GM19351 (cell line): ENCODE data around the gene ANTXR1.
"Not testable (repeated sequence)": the region's sequence is repeated elsewhere in the genome, so short reads cannot be mapped to it uniquely, and the experiment has no call there.

Experiments
- ATAC-seq: cut with Tn5 transposase; IDR thresholded peaks from one replicate; pipeline ENCODE4 v1.9.1; 2021; ENCODE audit warnings: mild to moderate bottlenecking, moderate library complexity; ENCODE audit not compliant: unreplicated experiment

Gene ANTXR1

DNA sequence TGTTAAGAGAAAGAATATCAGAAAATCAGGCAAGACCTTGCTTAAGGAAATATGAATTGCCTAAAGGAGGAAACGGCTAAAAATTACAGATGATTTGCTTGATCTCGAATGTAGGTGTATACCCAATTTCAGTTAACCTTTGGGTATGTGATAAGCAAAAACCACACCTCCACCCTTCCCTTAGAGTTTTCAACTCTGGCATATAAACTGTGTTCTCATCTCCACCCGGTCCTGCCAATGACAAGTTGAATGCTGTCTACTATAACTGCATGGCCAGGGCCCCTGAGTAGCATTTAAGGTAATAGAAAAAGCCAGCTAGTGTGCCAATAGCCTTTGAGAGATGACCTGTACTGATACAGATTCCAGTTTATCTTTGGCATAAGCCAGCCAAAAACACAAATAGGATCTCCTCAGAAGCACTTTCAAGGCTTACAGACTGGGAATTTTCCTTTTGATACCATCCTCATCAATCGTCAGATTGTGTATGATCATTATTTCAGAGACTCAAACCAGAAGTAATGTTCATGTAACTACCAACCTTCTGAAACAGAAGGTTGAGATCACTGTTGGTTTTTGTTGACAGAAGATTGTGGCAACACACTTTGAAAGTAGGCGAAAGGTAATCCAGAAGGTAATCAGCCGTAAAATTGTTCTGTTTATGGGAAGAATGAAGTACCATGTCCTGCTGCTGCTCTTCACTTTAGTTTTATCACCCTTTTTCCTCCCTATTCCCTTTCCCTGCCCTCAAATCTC is 211.0 kb downstream of the ANTXR1 start:
- ATAC-seq = no peak

- no peak for ATAC-seq
Measured at GRCh38 chr2:69224512-69224837, 211.5 kb downstream of the ANTXR1 start.

- ATAC-seq = no peak
Measured at GRCh38 chr2:69225933-69226332, 213.0 kb downstream of the ANTXR1 start.

DNA sequence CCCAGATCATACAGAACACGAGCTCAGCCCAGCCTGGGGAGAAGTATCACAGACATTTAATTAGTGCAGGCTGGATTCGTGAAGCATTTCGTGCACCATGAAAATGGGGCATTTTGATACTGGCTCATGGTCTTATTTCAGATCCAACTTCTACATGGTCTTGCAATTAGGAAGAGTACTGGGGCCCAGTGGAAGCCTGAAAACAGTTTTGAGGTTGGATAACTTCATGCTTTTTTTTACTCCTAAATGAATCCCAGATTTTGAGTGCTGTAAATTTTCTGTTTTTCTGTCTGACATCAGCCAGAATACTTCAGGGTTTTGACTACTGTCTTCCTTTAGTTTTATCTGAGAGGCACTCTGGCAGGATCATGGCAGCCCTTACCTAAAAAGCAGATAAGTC is 213.9 kb downstream of the ANTXR1 start:
- no peak for ATAC-seq

DNA sequence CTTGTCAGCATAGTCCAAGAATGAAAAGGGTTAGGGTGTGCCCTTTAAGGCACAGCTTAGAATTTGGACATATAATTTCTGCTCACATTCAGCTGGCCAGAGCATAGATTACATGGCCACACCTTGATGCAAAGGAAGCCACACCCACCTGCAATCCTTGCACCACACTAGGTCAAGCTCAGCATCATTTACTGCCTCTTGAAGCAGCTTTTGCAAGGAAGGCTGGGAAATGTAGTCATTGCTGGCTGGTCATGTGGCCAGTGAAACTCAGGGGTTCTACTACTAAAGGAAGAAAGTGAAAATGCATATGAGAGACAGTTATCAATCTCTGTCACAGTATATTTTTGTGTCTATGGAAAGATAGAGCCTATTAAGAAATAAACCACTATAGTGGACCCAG is 214.7 kb downstream of the ANTXR1 start:
- no peak for ATAC-seq

GRCh38 chr2:69230946-69231345 is 218.0 kb downstream of the ANTXR1 start:
- not testable (repeated sequence) for ATAC-seq

DNA sequence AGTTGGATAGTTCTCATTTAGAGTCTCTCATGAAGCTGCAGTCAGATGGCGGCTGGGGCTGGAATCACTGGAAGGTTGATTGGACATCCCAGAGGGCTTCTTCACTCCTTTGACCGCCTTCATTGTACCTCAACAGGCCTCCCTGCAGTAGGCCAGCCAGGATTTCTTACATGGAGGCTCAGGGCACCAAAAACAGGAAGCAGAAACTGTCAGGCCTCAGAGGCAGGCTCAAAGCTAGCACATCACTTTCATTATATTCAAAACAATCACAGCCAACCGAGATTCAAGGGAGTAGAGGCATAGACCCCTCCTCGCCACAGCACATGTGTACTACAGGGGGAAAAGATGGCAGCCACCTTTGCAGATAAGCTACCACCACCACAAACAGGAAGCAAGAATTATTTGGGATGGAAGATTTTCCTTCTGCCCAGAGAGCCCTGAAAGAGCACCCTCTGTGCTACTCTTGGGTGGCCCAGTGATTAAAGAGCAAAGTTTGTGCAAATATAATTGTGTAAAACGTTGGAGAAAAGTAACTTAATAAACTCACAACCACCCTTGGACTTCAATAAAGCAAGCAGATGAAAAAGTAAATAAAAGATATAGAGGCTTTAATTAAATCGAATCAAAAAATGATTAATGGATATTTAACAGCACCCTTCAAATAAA is 218.8 kb downstream of the ANTXR1 start:
- ATAC-seq = no peak

- ATAC-seq = not testable (repeated sequence)
Measured at GRCh38 chr2:69235835-69236234, 222.9 kb downstream of the ANTXR1 start.

- no peak for ATAC-seq
Measured at GRCh38 chr2:69237070-69237670, 224.2 kb downstream of the ANTXR1 start.

- ATAC-seq = no peak
Measured at GRCh38 chr2:69238449-69239031, 225.6 kb downstream of the ANTXR1 start.

GRCh38 chr2:69241093-69241492 is 228.1 kb downstream of the ANTXR1 start:
- no peak for ATAC-seq

DNA sequence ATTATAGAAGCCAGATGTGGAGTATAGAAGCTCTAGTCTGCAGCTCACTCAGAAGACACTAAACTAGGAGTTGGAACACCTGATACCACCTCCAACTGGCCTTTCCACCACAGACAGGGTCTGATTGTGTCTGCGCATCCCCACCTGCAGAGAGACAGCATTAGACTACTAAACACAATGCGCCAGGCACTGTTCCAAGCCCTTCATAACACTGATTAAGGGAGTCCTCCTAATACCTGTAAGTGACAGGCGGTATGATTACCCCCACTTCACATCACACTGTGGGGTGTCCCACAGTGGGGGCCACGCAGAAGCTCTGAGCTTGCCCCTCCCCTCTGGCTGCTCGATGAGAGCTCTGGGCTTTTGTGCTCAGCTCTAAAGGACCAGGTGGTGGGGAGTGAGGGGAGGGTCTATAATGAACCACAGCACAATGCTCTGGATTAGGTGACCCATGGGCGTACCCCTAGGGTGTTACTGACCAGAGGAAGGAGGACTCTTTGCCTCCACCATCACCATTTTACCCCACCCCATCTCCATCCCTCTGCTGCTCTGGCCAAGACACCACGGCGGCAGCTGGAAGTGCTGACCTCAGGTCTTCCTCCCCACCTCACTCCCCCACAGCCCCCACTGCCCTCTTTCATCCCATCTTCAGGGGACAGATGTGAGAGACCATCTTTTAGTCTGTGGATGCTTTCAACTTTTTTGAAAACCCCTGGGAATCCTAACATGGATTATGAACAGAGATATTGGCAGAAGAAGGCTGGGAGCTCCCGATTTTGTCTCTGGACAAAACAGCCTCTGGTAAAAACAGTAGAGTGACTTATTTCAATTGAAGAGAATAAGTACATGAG is 228.9 kb downstream of the ANTXR1 start:
- no peak for ATAC-seq

GRCh38 chr2:69242651-69243051 is 229.7 kb downstream of the ANTXR1 start:
- no peak for ATAC-seq

GRCh38 chr2:69243652-69244051 is 230.7 kb downstream of the ANTXR1 start:
- ATAC-seq = no peak

GRCh38 chr2:69244882-69245281 is 231.9 kb downstream of the ANTXR1 start:
- ATAC-seq = no peak

DNA sequence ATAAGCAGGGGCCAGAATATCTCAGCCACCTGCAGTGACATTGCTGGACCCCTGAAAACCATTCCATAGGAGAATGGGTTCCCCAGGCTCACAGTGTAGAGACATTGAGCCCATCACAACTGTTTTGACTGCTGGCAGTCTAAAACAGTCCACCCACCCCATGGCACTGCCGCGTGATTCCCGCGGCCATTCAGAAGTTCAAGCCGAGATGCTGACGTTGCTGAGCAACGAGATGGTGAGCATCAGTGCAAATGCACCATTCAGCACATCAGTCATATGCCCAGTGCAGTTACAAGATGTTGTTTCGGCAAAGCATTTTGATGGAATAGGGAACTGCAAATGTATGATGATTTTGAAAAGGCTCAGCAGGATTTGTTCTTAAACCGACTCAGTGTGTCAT is 234.6 kb downstream of the ANTXR1 start:
- ATAC-seq = no peak

DNA sequence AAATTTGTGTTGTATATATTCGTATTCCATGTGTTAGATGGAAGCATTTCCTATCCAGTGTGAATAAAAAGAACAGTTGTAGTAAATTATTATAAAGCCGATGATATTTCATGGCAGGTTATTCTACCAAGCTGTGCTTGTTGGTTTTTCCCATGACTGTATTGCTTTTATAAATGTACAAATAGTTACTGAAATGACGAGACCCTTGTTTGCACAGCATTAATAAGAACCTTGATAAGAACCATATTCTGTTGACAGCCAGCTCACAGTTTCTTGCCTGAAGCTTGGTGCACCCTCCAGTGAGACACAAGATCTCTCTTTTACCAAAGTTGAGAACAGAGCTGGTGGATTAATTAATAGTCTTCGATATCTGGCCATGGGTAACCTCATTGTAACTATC is 235.3 kb downstream of the ANTXR1 start:
- no peak for ATAC-seq

GRCh38 chr2:69250981-69251380 is 238.0 kb downstream of the ANTXR1 start:
- ATAC-seq = no peak

GRCh38 chr2:69251943-69252342 is 239.0 kb downstream of the ANTXR1 start:
- no peak for ATAC-seq

- no peak for ATAC-seq
Measured at GRCh38 chr2:69253112-69253511, 240.1 kb downstream of the ANTXR1 start.
